A673 (cell line): Measurements from ENCODE around the gene LENEP. TPM values are rescaled to one million over a fixed set of nuclear protein-coding genes. Genes with fewer than 3 reads are reported as not detected.

ENCODE experiments used
- BruUV-seq: library from RNA; stranded (reverse); fragments of 400-500 nt; replicated peaks from 2 replicates; lab custom pipeline; 2021; lab: Mats Ljungman, UMichigan
- CTCF ChIA-PET: fragments of 300-600 bp; sonication (Branson Sonifier 250); formaldehyde crosslinking; loops from one replicate; lab custom pipeline; 2022; ENCODE audit warnings: antibody characterized with exemption; lab: Charles Lee
- POLR2A ChIA-PET: fragments of 300-600 bp; sonication (Branson Sonifier 250); formaldehyde crosslinking; loops from one replicate; lab custom pipeline; 2022; ENCODE audit warnings: antibody characterized with exemption; ENCODE audit not compliant: low non-redundant PET; lab: Charles Lee
- DNase-seq: peaks from one replicate; pipeline ENCODE4 v3.0.0-alpha.2; 2015; ENCODE audit warnings: low spot score
- H3K27ac ChIP-seq: fragments of 200-600 bp; sonication (generic); 2 replicates; pipeline ENCODE4 v1.5.1; 2016; ENCODE audit warnings: mixed run types, low read depth, mild to moderate bottlenecking, mixed read lengths, antibody characterized with exemption, low read length; ENCODE audit not compliant: poor library complexity, severe bottlenecking
- H3K27me3 ChIP-seq: fragments of 200-600 bp; sonication (generic); replicated peaks from 2 replicates; pipeline ENCODE4 v1.6.1; 2017; ENCODE audit warnings: mixed run types, low read depth, mild to moderate bottlenecking, mixed read lengths, antibody characterized with exemption, low read length; ENCODE audit not compliant: insufficient read depth, poor library complexity
- H3K36me3 ChIP-seq: fragments of 200-600 bp; sonication (generic); 2 replicates; pipeline ENCODE4 v1.6.1; 2016; ENCODE audit warnings: mixed run types, mild to moderate bottlenecking, mixed read lengths, antibody characterized with exemption, low read length; ENCODE audit not compliant: insufficient read depth, poor library complexity, severe bottlenecking
- H3K4me1 ChIP-seq: fragments of 200-600 bp; sonication (generic); 2 replicates; pipeline ENCODE4 v1.6.1; 2017; ENCODE audit warnings: mixed run types, mild to moderate bottlenecking, mixed read lengths, antibody characterized with exemption, low read length; ENCODE audit not compliant: insufficient read depth, poor library complexity, severe bottlenecking
- H3K4me3 ChIP-seq: fragments of 200-600 bp; sonication (generic); 2 replicates; pipeline ENCODE4 v1.5.1; 2016; ENCODE audit warnings: low read depth, mixed run types, mild to moderate bottlenecking, mixed read lengths, low read length; ENCODE audit not compliant: poor library complexity, severe bottlenecking
- H3K9me3 ChIP-seq: fragments of 200-600 bp; sonication (generic); 2 replicates; pipeline ENCODE4 v1.6.1; 2016; ENCODE audit warnings: mixed run types, low read depth, mild to moderate bottlenecking, mixed read lengths, antibody characterized with exemption, low read length; ENCODE audit not compliant: poor library complexity, severe bottlenecking
- EZH2 ChIP-seq: fragments of 200-600 bp; sonication (generic); IDR thresholded peaks from 2 replicates; pipeline ENCODE4 v1.6.1; 2017; ENCODE audit warnings: borderline replicate concordance, low read depth, mild to moderate bottlenecking, mixed read lengths, antibody characterized with exemption, low read length; ENCODE audit not compliant: poor library complexity, severe bottlenecking
- intact Hi-C: fragments of 100-400 bp; cut with micrococcal nuclease; formaldehyde crosslinking; loops from one replicate; pipeline ENCODE4 v1.10.0; 2022; ENCODE audit not compliant: unreplicated experiment
- total RNA-seq: library from RNA; stranded (reverse); gene quantifications from 2 replicates; pipeline ENCODE4 v1.2.3, GENCODE V29; 2021
- TF ChIP-seq, protein P1 (sequence below): fragments of 300-800, 200-600 bp; sonication (generic); conservative IDR thresholded peaks from 2 replicates; pipeline ENCODE4 v1.5.1; 2017; ENCODE audit warnings: low read depth, mild to moderate bottlenecking, antibody characterized with exemption, low read length, moderate library complexity, mixed read lengths

The LENEP gene
- total RNA-seq, 1 experiment from 2014 or later = 1.4 TPM

DNA sequence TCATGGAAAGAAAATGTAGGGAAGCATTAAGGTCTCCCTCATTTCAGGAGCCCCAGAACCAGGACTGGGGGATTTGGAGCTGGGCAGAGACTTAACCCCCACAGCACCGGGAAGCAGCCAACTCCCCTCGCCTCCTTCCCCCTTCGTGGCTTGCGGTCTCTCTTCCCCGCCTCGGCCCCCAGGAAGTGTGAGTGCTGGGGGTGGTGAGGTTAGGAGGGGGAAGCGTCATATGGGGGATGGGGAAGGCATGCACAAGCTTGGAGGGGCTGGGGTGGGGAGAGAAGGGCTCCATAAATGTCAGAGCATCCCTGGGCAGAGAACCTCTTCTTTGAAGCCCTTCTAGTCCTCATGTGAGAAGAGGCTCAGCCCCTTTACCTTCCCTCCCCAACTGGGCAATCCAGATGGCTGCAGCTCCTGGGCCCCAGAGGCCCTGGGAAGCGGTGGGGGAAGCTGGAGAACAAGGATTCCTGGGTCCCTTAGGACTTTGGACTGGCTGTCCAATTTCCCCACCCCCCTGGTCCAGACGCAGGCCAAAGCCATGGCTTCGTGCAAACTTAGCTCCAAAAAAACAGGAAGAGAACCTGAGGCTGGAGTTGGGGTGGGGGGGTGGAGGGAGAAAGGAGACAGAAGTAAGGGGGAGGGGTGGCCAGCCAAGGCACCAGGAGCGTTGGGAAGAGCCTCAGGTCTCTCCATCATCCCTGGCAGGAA lies 17.0 kb downstream of the LENEP start:
- H3K27ac ChIP-seq = no peak overlapping the region
- no peaks in the 10 kb centered on the region for H3K9me3 ChIP-seq

DNA sequence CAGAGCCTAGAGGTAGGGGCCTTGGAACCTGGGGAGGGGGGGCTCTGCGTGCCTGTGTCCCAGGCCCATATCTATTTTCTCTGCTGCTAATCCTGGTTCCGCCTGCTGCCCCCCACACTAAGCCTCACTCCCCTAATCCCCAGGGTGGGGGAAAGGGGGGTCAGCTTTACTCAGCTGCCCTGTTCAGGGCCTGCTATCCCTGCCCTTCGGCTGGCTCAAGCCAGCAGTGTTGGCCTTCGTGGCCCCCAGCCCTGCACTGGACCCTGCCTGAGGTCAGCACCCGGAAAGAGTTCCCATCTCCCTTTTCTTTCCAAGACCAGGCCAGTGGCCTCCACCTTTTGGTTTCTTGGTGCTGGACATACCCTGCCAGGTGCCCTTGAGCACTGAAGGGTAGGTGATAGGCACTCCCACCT lies 17.6 kb downstream of the LENEP start:
- H3K4me1 ChIP-seq = peaks cover 6% of the 10 kb centered on the region
- H3K9me3 ChIP-seq = no peaks in the 10 kb centered on the region
- no peak for DNase-seq
- peaks cover 9% of the 10 kb centered on the region for H3K36me3 ChIP-seq
- no peaks in the 10 kb centered on the region for H3K27me3 ChIP-seq
- no peak overlapping the region for H3K27ac ChIP-seq
- intact Hi-C loops = no loop called here
- no peak overlapping the region for H3K4me3 ChIP-seq
- ChIA-PET CTCF (interaction anchor here (0.6 kb wide), 1 partner anchor 42 kb away, joined by 3 read pairs; no protein-coding TSS in a partner anchor), POLR2A (interaction anchor here (0.7 kb wide), 2 partner anchors 18 to 850 kb away, joined by 3 to 4 read pairs; partner anchors contain the start of gene LENEP)
- no TSS peak for BruUV-seq
- no peak for TF ChIP-seq EZH2
- TF ChIP-seq, protein P1, sequence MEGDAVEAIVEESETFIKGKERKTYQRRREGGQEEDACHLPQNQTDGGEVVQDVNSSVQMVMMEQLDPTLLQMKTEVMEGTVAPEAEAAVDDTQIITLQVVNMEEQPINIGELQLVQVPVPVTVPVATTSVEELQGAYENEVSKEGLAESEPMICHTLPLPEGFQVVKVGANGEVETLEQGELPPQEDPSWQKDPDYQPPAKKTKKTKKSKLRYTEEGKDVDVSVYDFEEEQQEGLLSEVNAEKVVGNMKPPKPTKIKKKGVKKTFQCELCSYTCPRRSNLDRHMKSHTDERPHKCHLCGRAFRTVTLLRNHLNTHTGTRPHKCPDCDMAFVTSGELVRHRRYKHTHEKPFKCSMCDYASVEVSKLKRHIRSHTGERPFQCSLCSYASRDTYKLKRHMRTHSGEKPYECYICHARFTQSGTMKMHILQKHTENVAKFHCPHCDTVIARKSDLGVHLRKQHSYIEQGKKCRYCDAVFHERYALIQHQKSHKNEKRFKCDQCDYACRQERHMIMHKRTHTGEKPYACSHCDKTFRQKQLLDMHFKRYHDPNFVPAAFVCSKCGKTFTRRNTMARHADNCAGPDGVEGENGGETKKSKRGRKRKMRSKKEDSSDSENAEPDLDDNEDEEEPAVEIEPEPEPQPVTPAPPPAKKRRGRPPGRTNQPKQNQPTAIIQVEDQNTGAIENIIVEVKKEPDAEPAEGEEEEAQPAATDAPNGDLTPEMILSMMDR = no peak

More for the DNA sequence above, 17.0 kb downstream of the LENEP start:
- TF ChIP-seq, protein P1 = no peak
- no peak for TF ChIP-seq EZH2
- DNase-seq = no peak
- BruUV-seq = no TSS peak
- intact Hi-C loops = no loop called here
- Histone ChIP-seq H3K4me1 (peaks cover 8% of the 10 kb centered on the region), H3K4me3 (no peak overlapping the region), H3K27me3 (no peaks in the 10 kb centered on the region), H3K36me3 (peaks cover 9% of the 10 kb centered on the region)
- ChIA-PET POLR2A (interaction anchor here (0.7 kb wide), 2 partner anchors 17 to 850 kb away, joined by 3 to 4 read pairs; partner anchors contain the start of gene LENEP), CTCF (no interaction called here)

DNA sequence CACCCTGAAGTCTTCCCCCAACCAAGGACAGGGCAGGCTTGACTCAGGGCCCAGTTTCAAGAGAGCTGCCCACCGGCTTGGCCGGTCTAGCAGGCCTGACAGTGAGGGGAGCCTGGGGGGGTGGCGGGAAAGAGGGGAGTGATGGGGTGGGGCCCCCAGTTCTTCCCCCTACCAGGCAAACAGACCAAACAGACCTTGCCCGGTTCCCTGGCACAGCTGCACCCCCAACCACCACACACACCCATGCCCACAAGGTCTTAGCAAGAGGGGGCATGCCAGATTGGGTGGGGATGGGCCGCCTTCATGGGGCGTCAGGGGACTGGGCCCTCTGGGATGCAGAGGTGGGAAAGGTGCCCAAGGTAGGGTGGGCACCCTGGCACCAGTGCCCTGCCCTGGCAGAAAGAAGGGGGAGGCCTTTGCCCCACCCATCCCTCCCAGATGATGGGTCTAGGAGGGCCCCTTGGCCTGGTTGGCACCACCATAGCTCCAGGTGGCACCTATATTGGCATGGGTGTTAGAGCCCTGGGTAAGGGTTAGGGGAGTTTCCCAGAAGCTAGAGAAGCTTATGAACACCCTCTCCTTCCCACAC lies 18.1 kb downstream of the LENEP start:
- Histone ChIP-seq H3K4me1 (peaks cover 6% of the 10 kb centered on the region), H3K27me3 (no peaks in the 10 kb centered on the region), H3K9me3 (no peaks in the 10 kb centered on the region), H3K4me3 (no peak overlapping the region), H3K36me3 (peaks cover 13% of the 10 kb centered on the region), H3K27ac (no peak overlapping the region)
- intact Hi-C loops = no loop called here
- TF ChIP-seq EZH2 = no peak
- TF ChIP-seq, protein P1 = no peak
- CTCF ChIA-PET = interaction anchor here (0.6 to 0.9 kb wide), 2 partner anchors 39 to 42 kb away, joined by 3 to 6 read pairs; no protein-coding TSS in a partner anchor
- no peak for DNase-seq
- POLR2A ChIA-PET = interaction anchor here (0.7 kb wide), 1 partner anchor 18 kb away, joined by 4 read pairs; the partner anchor contains the start of gene LENEP
- no TSS peak for BruUV-seq
